GM18517 (cell line): ENCODE measurements around the gene GAD2.
"Not testable (repeated sequence)": the region's sequence is repeated elsewhere in the genome, so short reads cannot be mapped to it uniquely, and the experiment has no call there.

ENCODE experiments used
- ATAC-seq: cut with Tn5 transposase; IDR thresholded peaks from one replicate; pipeline ENCODE4 v1.9.1; 2021; ENCODE audit warnings: mild to moderate bottlenecking, moderate library complexity; ENCODE audit not compliant: unreplicated experiment

GAD2 gene

GRCh38 chr10:26311383-26311940 lies 94.9 kb downstream of the GAD2 start:
- ATAC-seq, result no peak

GRCh38 chr10:26314265-26315013 lies 97.9 kb downstream of the GAD2 start:
- ATAC-seq, result no peak

- ATAC-seq, result no peak
Measured at GRCh38 chr10:26318672-26319071, 102.1 kb downstream of the GAD2 start.

- no peak for ATAC-seq
Measured at GRCh38 chr10:26323219-26323618, 106.6 kb downstream of the GAD2 start.

GRCh38 chr10:26326851-26327250 lies 110.3 kb downstream of the GAD2 start:
- ATAC-seq, result no peak

- ATAC-seq, result no peak
Measured at GRCh38 chr10:26327811-26328210, 111.2 kb downstream of the GAD2 start.

- ATAC-seq, result no peak
Measured at GRCh38 chr10:26331371-26331770, 114.8 kb downstream of the GAD2 start.

GRCh38 chr10:26334232-26334931 lies 117.8 kb downstream of the GAD2 start:
- no peak for ATAC-seq

GRCh38 chr10:26334932-26335573 lies 118.5 kb downstream of the GAD2 start:
- peak; percentile 91 for ATAC-seq

- ATAC-seq, result peak; percentile 66
Measured at GRCh38 chr10:26335574-26336093, 119.1 kb downstream of the GAD2 start.

- no peak for ATAC-seq
Measured at GRCh38 chr10:26336979-26337378, 120.4 kb downstream of the GAD2 start.

- no peak for ATAC-seq
Measured at GRCh38 chr10:26341701-26342100, 125.1 kb downstream of the GAD2 start.

- ATAC-seq, result not testable (repeated sequence)
Measured at GRCh38 chr10:26348821-26349417, 132.3 kb downstream of the GAD2 start.
